ENCODE data around the gene NISCH.

GRCh38 chr3:52522651-52523251 lies 67.3 kb downstream of the NISCH start:
- TF ChIP-seq POLR2A (IDR thresholded peaks at IDR 0.05), result no peak
- no peak for TF ChIP-seq CTCF (IDR thresholded peaks at IDR 0.05)

Data from ovary (tissue), 3 donors.